ENCODE results near the gene LIN7A. TPM values are rescaled to one million over a fixed set of nuclear protein-coding genes. Genes with fewer than 3 reads are reported as not detected.

The LIN7A gene
- total and polyA plus RNA-seq, 11 donors = 7.5 to 21.6 (median 14.6) TPM

DNA sequence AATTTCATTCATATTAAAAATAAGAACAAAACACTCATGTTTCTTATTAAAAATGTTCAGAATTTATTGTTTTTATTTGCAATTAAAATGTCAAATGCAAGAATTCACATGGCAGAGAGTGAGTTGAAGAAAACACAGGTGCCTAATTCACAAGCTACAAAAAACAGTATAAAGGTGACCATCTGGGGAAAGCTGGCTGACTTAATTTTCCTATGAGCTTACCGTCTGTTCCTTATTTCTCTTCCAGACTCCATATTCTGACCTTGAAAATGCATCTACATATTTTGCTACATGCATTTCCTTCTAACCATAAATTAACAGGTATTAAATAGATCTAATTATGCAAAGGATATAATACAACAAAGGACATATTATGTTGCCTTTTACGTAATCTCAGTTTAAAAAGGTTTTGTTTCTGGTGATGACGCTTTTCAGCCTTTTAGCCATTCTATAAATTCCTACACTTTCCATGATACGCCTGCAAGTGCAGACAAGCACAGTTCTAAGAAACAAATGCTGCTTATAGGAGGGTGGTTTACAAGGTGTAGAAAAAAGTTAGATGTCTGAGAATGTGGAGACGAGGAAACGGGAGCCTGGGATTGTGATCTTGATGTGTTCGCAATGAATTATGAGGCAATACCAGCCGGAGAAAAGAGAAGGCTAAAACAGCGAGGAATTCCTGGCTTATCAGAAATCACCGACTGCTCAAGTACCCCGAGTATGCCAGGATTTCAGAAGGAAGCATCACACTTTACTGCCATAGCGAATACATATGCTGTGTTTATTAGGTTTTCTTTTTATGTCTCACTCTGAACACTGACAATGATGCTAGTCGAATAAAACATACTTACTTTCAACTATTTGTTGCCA is 24.6 kb downstream of the LIN7A start:
- H3K4me1 ChIP-seq = peaks cover 0 to 11% (median 0%) of the 10 kb centered on the region in 12 donors
- DNase-seq = no peak
- H3K27me3 ChIP-seq = no peaks in the 10 kb centered on the region
- no peaks in the 10 kb centered on the region for H3K36me3 ChIP-seq
- intact Hi-C loops (cut with DNase I) = no loop called here
- H3K4me3 ChIP-seq = peak overlapping the region in 7 of 12 donors; percentile 17 to 44 (median 35)
- WGBS, 4 donors = 42 to 52% (median 49%) methylated on average over 13 of the region's 13 CpGs
- ATAC-seq = peak in 1 of 4 donors; percentile 20
- no peaks in the 10 kb centered on the region for H3K9me3 ChIP-seq
- H3K27ac ChIP-seq = no peak overlapping the region
- no peak for TF ChIP-seq POLR2A (IDR thresholded peaks at IDR 0.05)
- TF ChIP-seq, protein P1, sequence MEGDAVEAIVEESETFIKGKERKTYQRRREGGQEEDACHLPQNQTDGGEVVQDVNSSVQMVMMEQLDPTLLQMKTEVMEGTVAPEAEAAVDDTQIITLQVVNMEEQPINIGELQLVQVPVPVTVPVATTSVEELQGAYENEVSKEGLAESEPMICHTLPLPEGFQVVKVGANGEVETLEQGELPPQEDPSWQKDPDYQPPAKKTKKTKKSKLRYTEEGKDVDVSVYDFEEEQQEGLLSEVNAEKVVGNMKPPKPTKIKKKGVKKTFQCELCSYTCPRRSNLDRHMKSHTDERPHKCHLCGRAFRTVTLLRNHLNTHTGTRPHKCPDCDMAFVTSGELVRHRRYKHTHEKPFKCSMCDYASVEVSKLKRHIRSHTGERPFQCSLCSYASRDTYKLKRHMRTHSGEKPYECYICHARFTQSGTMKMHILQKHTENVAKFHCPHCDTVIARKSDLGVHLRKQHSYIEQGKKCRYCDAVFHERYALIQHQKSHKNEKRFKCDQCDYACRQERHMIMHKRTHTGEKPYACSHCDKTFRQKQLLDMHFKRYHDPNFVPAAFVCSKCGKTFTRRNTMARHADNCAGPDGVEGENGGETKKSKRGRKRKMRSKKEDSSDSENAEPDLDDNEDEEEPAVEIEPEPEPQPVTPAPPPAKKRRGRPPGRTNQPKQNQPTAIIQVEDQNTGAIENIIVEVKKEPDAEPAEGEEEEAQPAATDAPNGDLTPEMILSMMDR (IDR thresholded peaks at IDR 0.05) = no peak

DNA sequence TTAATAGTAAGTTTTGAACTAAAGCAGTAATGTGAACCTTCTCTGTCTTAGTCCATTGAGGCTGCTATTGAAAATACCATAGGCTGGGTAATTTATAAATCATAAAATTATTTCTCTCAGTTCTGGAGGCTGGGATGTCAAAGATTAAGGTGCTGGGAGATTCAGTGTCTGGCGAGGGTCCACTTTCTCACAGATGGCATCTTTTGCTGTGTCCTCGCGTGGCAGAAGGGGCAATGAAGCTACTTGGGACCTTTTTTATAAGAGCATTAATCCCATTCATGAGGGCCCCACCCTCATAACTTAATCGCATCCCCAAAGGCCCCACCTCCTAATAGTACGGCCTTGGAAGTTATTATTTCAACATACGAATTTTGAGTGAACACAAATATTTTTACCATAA is 28.4 kb downstream of the LIN7A start:
- TF ChIP-seq, protein P1 (IDR thresholded peaks at IDR 0.05) = no peak
- no peak for TF ChIP-seq POLR2A (IDR thresholded peaks at IDR 0.05)
- ATAC-seq = no peak
- no peaks in the 10 kb centered on the region for H3K27me3 ChIP-seq
- DNase-seq = no peak
- intact Hi-C loops (cut with DNase I) = no loop called here
- H3K27ac ChIP-seq = no peak overlapping the region
- no peaks in the 10 kb centered on the region for H3K9me3 ChIP-seq
- H3K36me3 ChIP-seq = no peaks in the 10 kb centered on the region
- peaks cover 0 to 15% (median 0%) of the 10 kb centered on the region in 12 donors for H3K4me1 ChIP-seq
- WGBS, 4 donors = 91 to 94% (median 92%) methylated on average over 6 of the region's 6 CpGs
- no peak overlapping the region for H3K4me3 ChIP-seq

GRCh38 chr12:80902711-80903110 is 35.0 kb downstream of the LIN7A start:
- ATAC-seq (peak; percentile 67 to 84 (median 70)), DNase-seq (no peak)
- H3K27ac ChIP-seq = no peak overlapping the region
- intact Hi-C loops (cut with DNase I) = no loop called here
- H3K4me1 ChIP-seq = peaks cover 0 to 14% (median 0%) of the 10 kb centered on the region in 12 donors
- H3K36me3 ChIP-seq = no peaks in the 10 kb centered on the region
- no peaks in the 10 kb centered on the region for H3K27me3 ChIP-seq
- H3K4me3 ChIP-seq = no peak overlapping the region
- H3K9me3 ChIP-seq = no peaks in the 10 kb centered on the region
- TF ChIP-seq, protein P1 (IDR thresholded peaks at IDR 0.05) = no peak
- no peak for TF ChIP-seq POLR2A (IDR thresholded peaks at IDR 0.05)

- Histone ChIP-seq H3K27ac (no peak overlapping the region), H3K9me3 (no peaks in the 10 kb centered on the region), H3K4me3 (no peak overlapping the region), H3K4me1 (peaks cover 0 to 14% (median 0%) of the 10 kb centered on the region in 12 donors), H3K27me3 (no peaks in the 10 kb centered on the region), H3K36me3 (no peaks in the 10 kb centered on the region)
- no peak for ATAC-seq
- TF ChIP-seq POLR2A (IDR thresholded peaks at IDR 0.05) = no peak
- TF ChIP-seq, protein P1 (IDR thresholded peaks at IDR 0.05) = no peak
- no peak for DNase-seq
- intact Hi-C loops (cut with DNase I) = no loop called here
- 45 to 63% (median 54%) methylated on average over 1 of the region's 1 CpG for WGBS, 4 donors
Observed at GRCh38 chr12:80901661-80902060, 36.1 kb downstream of the LIN7A start.

Data from heart left ventricle (tissue), 16 donors.